ENCODE measurements around the gene PRKAR2A.

Gene PRKAR2A

DNA sequence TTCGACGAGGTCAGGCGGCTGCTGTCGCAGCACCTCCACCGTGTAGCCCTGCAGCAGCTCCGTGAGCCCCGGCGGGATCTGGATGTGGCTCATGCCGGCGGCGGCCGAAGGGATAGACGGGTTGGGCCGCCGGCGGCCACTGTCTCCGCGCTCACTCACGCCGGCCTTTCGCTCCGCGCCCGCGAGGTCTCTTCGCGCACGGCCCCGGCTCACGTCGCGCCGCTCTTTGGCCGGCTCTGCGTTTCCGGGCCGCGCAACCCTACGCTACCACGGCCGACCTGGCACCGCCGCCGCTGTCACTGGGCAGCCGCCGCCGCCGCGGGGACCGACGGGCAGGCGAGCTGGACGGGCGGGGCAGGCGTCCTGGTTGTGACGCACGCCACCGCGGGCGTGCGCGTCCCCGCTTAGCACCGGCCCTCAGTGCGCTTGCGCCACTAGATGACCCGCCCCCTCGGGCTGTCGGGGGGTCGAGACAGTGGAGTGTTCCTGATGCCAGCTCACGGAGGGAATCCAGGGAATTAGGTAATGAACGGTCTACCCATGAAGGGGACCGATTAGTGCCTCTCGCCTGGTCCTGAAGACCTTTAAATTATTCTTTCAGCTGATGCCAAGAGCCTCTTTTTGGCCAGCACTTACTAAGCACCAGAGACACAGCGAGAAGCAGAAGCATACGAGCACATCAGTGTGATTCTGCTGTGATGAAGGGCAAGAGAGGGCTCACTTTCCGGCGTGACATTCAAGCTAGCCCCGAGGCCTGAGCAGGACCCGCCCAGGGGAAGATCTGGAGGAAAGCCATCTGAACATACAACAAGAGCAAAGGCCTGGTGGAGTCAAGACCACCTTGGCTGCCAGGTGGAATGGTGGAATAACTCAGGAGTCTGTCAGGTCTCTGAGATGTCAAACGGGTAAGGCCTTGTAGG lies at the start of gene PRKAR2A:
Gene PRKAR2A (minus strand): TSS at position 371 of the 920 bp plus-strand sequence. CDS start 278 bp downstream, at position 93.
- peak; percentile 98 for ATAC-seq
- Mint-ChIP-seq H3K36me3 (no peaks in the 10 kb centered on the region), H3K4me1 (peaks cover 20% of the 10 kb centered on the region), H3K9me3 (no peaks in the 10 kb centered on the region), H3K27ac (peak within 1 kb of the TSS; percentile 86), H3K27me3 (no peaks in the 10 kb centered on the region), H3K4me3 (peak within 1 kb of the TSS; percentile 92)

DNA sequence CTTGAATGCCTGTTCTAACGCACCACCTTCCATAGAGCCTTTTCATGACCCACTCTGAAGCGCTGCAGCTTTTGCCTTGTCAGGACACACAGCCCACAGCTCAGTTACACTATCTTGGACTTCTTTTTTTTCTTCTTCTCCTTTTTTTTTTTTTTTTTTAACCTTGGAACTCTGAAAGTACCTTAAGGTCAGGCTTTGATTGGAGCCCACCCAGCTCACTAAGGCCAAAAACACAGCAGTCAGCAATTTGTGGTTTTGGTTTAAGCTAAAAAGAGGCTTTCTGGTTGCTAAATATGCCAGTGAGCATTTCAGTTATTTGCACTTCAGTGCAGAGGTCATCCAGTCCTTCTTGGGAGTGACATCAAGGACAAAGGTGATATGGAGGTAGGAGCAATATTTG lies 49.3 kb upstream of the PRKAR2A start:
- Mint-ChIP-seq H3K4me1 (peaks cover 39% of the 10 kb centered on the region), H3K9me3 (no peaks in the 10 kb centered on the region), H3K4me3 (no peak overlapping the region), H3K27ac (peak overlapping the region; percentile 79), H3K27me3 (no peaks in the 10 kb centered on the region), H3K36me3 (no peaks in the 10 kb centered on the region)
- no peak for ATAC-seq

DNA sequence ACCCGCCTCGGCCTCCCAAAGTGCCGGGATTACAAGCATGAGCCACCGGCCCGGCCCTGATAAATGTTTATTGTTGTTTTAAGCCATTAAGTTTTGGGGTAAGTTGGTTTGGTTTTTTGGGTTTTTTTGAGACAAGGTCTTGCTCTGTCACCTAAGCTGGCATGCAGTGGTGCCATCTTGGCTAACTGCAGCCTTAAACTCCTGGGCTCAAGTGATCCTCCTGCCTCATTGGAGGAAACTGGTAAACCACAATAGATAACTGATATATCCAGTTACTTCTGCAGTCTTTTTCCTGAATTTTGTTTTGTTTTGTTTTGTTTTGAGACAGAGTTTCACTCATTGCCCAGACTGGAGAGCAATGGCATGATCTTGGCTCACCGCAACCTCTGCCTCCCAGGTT lies 46.8 kb upstream of the PRKAR2A start:
- no peak overlapping the region for H3K4me3 Mint-ChIP-seq
- H3K27ac Mint-ChIP-seq, result no peak overlapping the region
- H3K27me3 Mint-ChIP-seq, result no peaks in the 10 kb centered on the region
- ATAC-seq, result no peak
- H3K4me1 Mint-ChIP-seq, result peaks cover 31% of the 10 kb centered on the region
- H3K36me3 Mint-ChIP-seq, result peaks cover 13% of the 10 kb centered on the region
- H3K9me3 Mint-ChIP-seq, result no peaks in the 10 kb centered on the region

DNA sequence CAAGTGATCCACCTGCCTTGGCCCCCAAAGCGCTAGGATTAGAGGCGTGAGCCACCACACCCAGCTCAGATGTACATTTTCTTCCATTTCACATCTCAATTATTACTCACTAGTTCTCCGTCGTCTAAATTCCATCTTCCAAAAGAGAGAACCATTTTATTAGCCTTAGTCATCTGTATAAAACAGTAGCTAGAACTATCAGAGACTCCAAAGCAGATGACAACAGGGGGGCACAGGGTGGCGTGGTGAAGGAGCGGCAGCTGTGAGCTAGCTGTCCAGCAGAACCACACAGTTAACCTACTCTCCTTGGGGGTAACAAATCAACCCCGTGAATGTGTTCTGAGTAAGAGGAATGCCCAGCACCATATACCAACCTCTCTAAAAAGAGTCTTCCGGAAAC lies 43.9 kb upstream of the PRKAR2A start:
- Mint-ChIP-seq H3K36me3 (peaks cover 25% of the 10 kb centered on the region), H3K4me3 (no peak overlapping the region), H3K27ac (no peak overlapping the region), H3K4me1 (peaks cover 1% of the 10 kb centered on the region), H3K27me3 (no peaks in the 10 kb centered on the region), H3K9me3 (no peaks in the 10 kb centered on the region)
- no peak for ATAC-seq

DNA sequence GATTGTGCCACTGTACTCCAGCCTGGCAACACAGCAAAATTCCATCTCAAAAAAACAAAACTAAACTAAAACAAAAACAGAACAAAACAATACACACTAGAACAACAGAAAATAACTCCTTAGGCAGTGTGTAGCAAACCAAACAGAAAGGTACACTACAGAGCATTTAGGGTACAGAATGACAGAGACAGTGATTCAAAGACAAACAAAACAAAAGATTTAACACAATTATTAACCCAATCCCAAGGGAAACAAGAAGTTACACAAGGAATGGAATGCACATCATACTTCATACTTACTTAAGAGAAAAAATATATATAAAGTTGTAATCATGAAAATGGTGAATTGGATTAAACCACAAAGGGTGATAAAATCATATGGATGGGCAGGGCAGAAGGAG lies 38.1 kb upstream of the PRKAR2A start:
- Mint-ChIP-seq H3K4me3 (no peak overlapping the region), H3K9me3 (no peaks in the 10 kb centered on the region), H3K27ac (no peak overlapping the region), H3K36me3 (peaks cover 49% of the 10 kb centered on the region), H3K4me1 (peaks cover 7% of the 10 kb centered on the region), H3K27me3 (no peaks in the 10 kb centered on the region)
- no peak for ATAC-seq

DNA sequence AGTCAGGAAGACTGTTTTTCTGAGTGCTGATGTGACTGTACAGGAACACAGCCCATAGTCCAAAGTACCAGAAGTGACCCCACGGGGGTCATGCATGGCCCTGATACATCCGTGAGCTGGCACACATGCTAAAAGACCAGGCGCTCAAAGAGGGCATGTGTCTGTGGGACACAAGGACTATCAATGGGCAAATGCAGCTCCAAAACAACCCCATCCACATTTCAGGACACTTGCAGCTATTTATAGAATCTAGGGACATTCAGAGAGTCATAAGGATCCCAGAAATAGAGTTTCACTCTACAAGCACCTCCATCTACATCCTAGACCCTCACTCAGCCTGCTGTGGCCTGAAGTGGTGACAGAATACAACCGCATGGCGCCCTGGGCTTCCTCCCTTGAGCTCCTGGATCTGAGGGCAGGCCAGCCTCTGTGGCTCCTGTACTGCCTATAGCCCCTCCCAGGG lies 34.0 kb upstream of the PRKAR2A start:
- no peak for ATAC-seq
- peaks cover 46% of the 10 kb centered on the region for H3K36me3 Mint-ChIP-seq
- H3K4me3 Mint-ChIP-seq, result no peak overlapping the region
- no peaks in the 10 kb centered on the region for H3K27me3 Mint-ChIP-seq
- peaks cover 21% of the 10 kb centered on the region for H3K4me1 Mint-ChIP-seq
- H3K9me3 Mint-ChIP-seq, result no peaks in the 10 kb centered on the region
- no peak overlapping the region for H3K27ac Mint-ChIP-seq

DNA sequence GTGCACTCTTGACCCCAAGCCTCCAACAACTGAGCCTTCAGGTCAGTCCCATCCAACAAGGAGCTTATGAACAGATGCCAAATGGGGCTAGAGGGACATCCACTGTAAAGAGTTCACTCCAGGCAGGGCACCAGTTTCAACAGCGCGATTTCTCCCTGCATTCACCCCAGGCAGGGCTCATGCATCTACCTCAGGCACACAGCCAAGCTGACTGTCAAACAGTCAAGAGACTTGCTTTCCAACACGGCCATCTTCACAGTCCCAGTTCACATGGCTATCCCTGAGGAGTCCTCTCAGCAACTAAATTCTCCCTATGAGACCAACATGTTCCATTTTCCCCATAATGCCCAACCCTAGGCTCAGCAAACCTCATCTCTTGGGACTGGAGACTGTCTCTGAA lies 33.3 kb upstream of the PRKAR2A start:
- Mint-ChIP-seq H3K27ac (no peak overlapping the region), H3K4me3 (no peak overlapping the region)
- ATAC-seq, result no peak

DNA sequence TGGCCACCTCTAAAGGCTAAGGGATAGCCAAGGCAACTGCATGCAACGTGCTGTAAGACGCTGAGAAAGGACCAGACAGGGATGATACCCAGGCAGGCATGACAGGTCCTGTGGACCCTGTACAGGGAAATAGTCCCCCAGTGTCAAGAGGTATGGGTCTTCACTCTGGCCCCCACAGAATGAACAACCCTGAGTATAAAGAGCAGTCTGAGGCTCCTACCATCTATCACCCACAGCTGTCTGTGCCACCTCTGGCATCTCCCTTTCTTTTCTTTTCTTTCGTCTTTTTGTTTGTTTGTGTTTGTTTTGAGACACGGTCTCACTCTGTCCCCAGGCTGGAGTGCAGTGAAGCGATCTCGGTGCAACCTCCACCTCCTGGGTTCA lies 32.3 kb upstream of the PRKAR2A start:
- H3K27ac Mint-ChIP-seq, result peak overlapping the region; percentile 61
- peaks cover 14% of the 10 kb centered on the region for H3K4me1 Mint-ChIP-seq
- H3K36me3 Mint-ChIP-seq, result peaks cover 36% of the 10 kb centered on the region
- no peak overlapping the region for H3K4me3 Mint-ChIP-seq
- no peaks in the 10 kb centered on the region for H3K27me3 Mint-ChIP-seq
- peak; percentile 36 for ATAC-seq
- no peaks in the 10 kb centered on the region for H3K9me3 Mint-ChIP-seq

More for the DNA sequence above, 33.3 kb upstream of the PRKAR2A start:
- Mint-ChIP-seq H3K36me3 (peaks cover 46% of the 10 kb centered on the region), H3K4me1 (peaks cover 21% of the 10 kb centered on the region), H3K9me3 (no peaks in the 10 kb centered on the region), H3K27me3 (no peaks in the 10 kb centered on the region)

DNA sequence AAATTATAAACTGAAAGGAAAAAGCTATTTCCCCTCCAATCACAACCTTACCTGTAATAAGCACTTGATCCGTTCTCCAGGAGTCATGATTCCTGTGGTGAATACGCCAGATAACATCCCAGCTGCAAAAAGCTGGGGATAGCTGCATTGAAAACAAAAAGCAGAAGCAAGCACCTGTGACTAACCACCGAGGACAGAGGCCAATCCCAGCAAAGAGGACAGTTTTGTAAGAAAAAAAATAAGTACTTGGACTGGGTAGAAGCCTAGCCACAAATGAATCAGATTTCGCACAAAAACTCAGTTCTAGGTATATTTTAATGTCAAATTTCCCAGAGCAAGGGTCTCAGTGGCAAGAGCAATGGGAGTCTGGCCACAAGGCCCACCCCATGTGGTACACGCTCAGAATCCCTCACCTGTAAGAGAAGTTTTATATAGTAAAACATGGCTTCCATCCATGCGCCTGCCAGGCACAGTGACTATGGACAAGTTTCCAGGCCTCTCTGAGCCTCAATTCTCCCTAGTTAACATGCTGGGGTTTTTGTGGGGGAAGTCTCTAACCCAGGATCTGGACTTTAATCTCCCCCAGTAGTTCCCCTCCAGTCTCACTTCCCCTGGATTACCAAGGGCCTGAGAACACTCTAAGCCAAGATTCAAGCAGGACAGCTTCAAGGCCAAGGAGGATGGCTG lies 31.8 kb upstream of the PRKAR2A start:
- H3K9me3 Mint-ChIP-seq, result no peaks in the 10 kb centered on the region
- ATAC-seq, result peak; percentile 76
- H3K4me1 Mint-ChIP-seq, result peaks cover 14% of the 10 kb centered on the region
- H3K27me3 Mint-ChIP-seq, result no peaks in the 10 kb centered on the region
- peaks cover 34% of the 10 kb centered on the region for H3K36me3 Mint-ChIP-seq
- no peak overlapping the region for H3K4me3 Mint-ChIP-seq
- H3K27ac Mint-ChIP-seq, result peak overlapping the region; percentile 61

DNA sequence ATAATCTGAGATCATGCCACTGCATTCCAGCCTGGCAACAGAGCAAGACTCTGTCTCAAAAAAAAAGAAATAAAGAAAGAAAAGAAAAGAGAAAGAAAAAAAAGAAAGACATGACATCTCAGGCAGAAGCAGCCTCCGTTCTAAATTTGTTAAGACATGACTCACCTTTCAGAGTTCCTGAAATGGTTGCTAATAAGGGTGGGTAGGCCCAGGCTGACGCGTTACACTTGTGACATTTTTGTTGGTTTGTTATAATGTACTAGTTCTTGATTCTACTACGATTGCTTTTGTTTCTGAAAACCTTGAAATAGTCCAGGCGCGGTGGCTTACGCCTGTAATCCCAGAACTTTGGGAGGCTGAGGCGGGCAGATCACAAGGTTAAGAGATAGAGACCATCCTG lies 30.0 kb upstream of the PRKAR2A start:
- no peak for ATAC-seq
- no peak overlapping the region for H3K27ac Mint-ChIP-seq
- H3K27me3 Mint-ChIP-seq, result no peaks in the 10 kb centered on the region
- H3K9me3 Mint-ChIP-seq, result no peaks in the 10 kb centered on the region
- peaks cover 14% of the 10 kb centered on the region for H3K4me1 Mint-ChIP-seq
- H3K36me3 Mint-ChIP-seq, result peaks cover 36% of the 10 kb centered on the region
- no peak overlapping the region for H3K4me3 Mint-ChIP-seq

DNA sequence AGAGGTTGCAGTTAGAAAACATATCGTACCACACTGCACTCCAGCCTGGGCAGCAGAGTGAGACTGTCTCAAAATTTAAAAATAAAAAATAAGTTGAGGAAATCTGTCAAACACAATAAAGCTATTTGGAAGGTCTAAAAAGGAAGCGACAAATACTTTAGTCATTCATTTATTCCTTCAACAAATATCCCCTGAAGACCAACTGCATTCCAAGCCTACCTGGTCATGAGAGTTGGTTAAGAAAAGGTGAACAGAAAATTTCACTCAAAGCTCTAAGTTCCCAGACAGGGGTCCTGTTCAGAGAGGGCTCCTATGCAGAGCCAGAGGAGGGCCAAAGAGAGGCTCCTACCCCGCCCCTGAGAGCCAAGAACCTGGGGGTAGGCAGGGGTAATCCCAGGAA lies 15.4 kb upstream of the PRKAR2A start:
- Mint-ChIP-seq H3K4me3 (no peak overlapping the region), H3K27me3 (no peaks in the 10 kb centered on the region), H3K4me1 (no peaks in the 10 kb centered on the region), H3K27ac (no peak overlapping the region), H3K9me3 (no peaks in the 10 kb centered on the region), H3K36me3 (peaks cover 38% of the 10 kb centered on the region)
- ATAC-seq, result no peak

DNA sequence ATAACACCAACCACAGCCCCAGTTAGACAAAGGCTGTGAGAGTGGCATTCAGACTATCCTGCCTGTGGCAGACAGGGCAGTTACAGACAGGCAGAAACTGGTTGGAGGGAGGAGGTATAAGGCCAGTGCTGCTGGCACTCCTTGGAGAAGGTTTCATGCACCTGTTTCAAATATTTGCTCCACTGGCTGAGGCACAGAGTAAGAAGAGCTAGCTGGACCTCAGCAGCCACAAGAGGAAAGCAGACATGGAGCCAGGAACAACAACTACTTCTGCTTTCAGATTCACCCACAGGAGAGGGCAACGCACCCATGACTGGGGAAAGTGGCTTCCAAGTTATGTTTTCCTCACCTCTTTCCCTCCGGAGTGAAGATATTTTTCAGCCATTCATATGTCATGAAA lies 11.5 kb upstream of the PRKAR2A start:
- Mint-ChIP-seq H3K4me3 (no peak overlapping the region), H3K27ac (no peak overlapping the region), H3K27me3 (no peaks in the 10 kb centered on the region), H3K4me1 (no peaks in the 10 kb centered on the region), H3K36me3 (peaks cover 40% of the 10 kb centered on the region), H3K9me3 (no peaks in the 10 kb centered on the region)
- no peak for ATAC-seq

DNA sequence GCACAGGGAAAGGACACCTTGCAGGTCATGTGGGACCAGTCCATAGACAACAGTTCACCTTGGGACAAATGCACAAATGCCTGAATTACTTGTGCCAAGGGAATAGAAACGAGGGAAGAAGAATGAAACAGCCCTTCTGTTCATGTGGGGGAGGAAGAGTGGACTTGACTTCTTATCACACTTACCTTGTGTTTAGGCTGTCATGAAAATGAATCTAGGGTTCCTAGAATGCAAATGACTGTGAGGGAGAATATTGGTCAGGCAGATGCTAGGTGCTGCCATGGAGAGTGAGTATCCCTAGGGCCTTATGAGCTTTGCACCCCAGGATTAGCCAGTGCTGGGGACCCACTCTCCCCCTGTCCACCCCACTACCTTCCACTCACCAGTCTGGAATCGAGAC lies 11.0 kb upstream of the PRKAR2A start:
- Mint-ChIP-seq H3K9me3 (no peaks in the 10 kb centered on the region), H3K27ac (no peak overlapping the region), H3K4me3 (no peak overlapping the region), H3K36me3 (peaks cover 40% of the 10 kb centered on the region), H3K27me3 (no peaks in the 10 kb centered on the region), H3K4me1 (no peaks in the 10 kb centered on the region)
- ATAC-seq, result no peak

DNA sequence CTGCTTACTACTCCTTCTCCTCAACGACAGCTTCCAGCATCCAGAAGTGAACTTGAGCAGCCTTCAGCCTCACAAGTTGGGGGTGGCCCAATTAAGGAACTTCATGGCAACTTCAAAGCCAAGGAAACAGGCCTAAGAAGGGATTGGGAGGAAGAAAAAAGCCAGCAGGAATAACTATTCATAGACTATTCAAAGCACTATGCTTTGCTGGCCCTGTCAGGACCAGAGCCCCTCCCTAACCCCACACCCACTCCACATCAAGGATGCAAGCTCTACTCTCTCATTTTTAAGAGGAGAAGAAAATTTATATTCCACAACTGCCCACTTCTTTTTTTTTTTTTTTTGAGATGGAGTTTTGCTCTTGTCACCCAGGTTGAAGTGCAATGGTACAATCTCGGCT lies 10.0 kb upstream of the PRKAR2A start:
- Mint-ChIP-seq H3K27ac (no peak overlapping the region), H3K36me3 (peaks cover 40% of the 10 kb centered on the region), H3K4me3 (no peak overlapping the region), H3K9me3 (no peaks in the 10 kb centered on the region), H3K27me3 (no peaks in the 10 kb centered on the region), H3K4me1 (no peaks in the 10 kb centered on the region)
- no peak for ATAC-seq

DNA sequence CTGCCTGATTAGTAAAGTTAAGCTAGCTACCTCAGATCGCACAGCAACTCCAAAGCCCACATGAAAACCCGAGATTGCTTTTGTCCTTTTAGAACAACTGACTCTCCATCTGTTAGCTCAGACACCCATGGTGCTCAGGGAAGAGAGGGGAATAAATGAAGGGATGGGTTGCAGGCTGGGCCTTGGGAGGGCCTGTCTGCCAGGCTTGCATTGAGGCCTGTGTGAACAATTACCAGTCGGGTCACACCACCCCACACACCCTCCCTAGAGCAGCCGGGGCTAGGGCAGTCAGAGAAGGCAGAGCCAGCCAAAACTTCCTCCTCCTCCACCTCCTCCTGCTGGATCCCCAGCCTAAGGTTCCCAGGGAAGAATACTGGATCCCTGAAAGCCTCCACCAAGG lies 8.8 kb upstream of the PRKAR2A start:
- ATAC-seq, result no peak
- Mint-ChIP-seq H3K4me1 (no peaks in the 10 kb centered on the region), H3K9me3 (no peaks in the 10 kb centered on the region), H3K36me3 (peaks cover 32% of the 10 kb centered on the region), H3K27ac (no peak overlapping the region), H3K4me3 (no peak overlapping the region), H3K27me3 (no peaks in the 10 kb centered on the region)
